Mucosa of rectum (tissue), 2 donors: ENCODE results near the gene MED17.
"Not testable (repeated sequence)": the region's sequence is repeated elsewhere in the genome, so short reads cannot be mapped to it uniquely, and the experiment has no call there.

Source experiments
- H3K27ac ChIP-seq, 2 donors: one replicate each; pipeline ENCODE4 v1.7.0; 2013; ENCODE audit warnings: inconsistent platforms in 2 of 2, low read depth in 2 of 2, low read length in 2 of 2
- H3K27me3 ChIP-seq, 2 donors: one replicate each; pipeline ENCODE4 v1.7.0; 2013; ENCODE audit warnings: low read length in 2 of 2; ENCODE audit not compliant: control insufficient read depth in 2 of 2, insufficient read depth in 2 of 2
- H3K36me3 ChIP-seq, 2 donors: one replicate each; pipeline ENCODE4 v1.7.0; 2013; ENCODE audit warnings: low read length in 2 of 2; ENCODE audit not compliant: control insufficient read depth in 2 of 2, insufficient read depth in 2 of 2
- H3K4me1 ChIP-seq, 2 donors: one replicate each; pipeline ENCODE4 v1.7.0; 2013; ENCODE audit warnings: low read length in 2 of 2, mild to moderate bottlenecking in 1 of 2; ENCODE audit not compliant: control insufficient read depth in 2 of 2, insufficient read depth in 2 of 2
- H3K4me3 ChIP-seq, 2 donors: one replicate each; pipeline ENCODE4 v1.7.0; 2013; ENCODE audit warnings: low read length in 2 of 2
- H3K9ac ChIP-seq, 2 donors: one replicate each; pipeline ENCODE4 v1.7.0; 2013; ENCODE audit warnings: low read length in 2 of 2, low read depth in 1 of 2, mild to moderate bottlenecking in 1 of 2
- H3K9me3 ChIP-seq, 2 donors: one replicate each; pipeline ENCODE4 v1.7.0; 2013; ENCODE audit warnings: low read length in 2 of 2; ENCODE audit not compliant: control insufficient read depth in 2 of 2
- donor health status: healthy.
- donor health status: Normal muscosa, but diverticular disease.

The MED17 gene

DNA sequence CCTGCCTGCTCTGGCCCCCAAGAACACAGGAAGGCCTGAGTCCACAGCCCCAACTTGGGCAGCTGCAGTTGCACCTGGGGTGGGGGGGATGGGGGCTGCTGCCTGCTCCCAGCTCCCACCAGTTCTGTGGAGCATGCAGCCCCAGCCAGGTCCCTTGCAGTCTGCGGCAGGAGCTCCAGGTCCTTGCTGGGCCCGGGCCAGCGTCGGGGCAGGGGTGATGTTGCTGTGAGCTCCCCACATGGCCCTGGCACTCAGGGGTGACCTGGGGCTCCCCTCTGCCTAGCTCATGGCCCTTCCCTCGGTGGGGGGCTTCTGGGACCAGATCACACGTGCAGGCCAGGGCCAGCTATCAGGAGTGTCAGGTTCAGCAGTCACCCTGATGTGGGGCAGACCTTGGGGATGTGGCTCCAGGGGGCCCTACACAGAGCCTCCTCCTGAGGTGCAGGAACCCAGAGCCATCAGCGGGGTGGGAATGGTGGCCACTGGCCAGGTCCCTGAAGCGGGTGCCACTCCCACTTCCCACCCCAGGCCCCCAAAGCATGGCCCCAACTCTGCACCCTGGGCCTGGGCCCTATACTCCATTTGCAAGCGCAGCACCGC lies 10.4 kb upstream of the MED17 start:
- H3K27me3 ChIP-seq = no peaks in the 10 kb centered on the region
- H3K4me1 ChIP-seq = no peaks in the 10 kb centered on the region
- H3K27ac ChIP-seq = no peak overlapping the region
- no peaks in the 10 kb centered on the region for H3K9me3 ChIP-seq
- H3K4me3 ChIP-seq = no peak overlapping the region
- H3K36me3 ChIP-seq = no peaks in the 10 kb centered on the region
- no peak overlapping the region for H3K9ac ChIP-seq

- not testable (repeated sequence) for H3K9me3 ChIP-seq, H3K9ac ChIP-seq, H3K27ac ChIP-seq, H3K4me3 ChIP-seq, H3K27me3 ChIP-seq, H3K36me3 ChIP-seq, H3K4me1 ChIP-seq
Measured at GRCh38 chr11:93774560-93774959, 9.5 kb upstream of the MED17 start.

GRCh38 chr11:93775289-93775688 lies 8.8 kb upstream of the MED17 start:
- H3K27me3 ChIP-seq = no peaks in the 10 kb centered on the region
- no peak overlapping the region for H3K4me3 ChIP-seq
- H3K36me3 ChIP-seq = no peaks in the 10 kb centered on the region
- no peak overlapping the region for H3K9ac ChIP-seq
- H3K4me1 ChIP-seq = no peaks in the 10 kb centered on the region
- no peak overlapping the region for H3K27ac ChIP-seq
- no peaks in the 10 kb centered on the region for H3K9me3 ChIP-seq

DNA sequence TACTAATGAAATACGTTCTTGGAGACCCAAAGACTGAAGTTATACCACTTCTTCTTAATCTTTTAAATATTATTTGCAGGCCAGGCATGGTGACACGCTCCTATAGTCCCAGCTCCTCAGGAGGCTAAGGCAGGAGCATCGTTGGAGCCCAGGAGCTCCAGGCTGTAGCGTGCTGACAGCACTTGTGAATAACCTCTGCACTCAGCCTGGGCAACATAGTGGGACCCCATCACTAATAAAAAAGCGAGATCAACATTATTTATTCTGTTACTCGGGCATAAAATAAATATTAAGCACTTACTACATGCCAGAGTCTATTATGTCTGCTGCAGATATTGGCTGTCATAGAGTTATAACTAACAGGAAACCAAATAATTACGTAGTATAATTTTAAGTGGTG lies 720 bp upstream of the MED17 start:
- peaks cover 21 to 22% of the 10 kb centered on the region in 2 donors for H3K4me1 ChIP-seq
- H3K36me3 ChIP-seq = peaks cover 0 to 5% of the 10 kb centered on the region in 2 donors
- peak overlapping the region in 1 of 2 donors; percentile 41 for H3K27ac ChIP-seq
- peak overlapping the region in 1 of 2 donors; percentile 99 for H3K9ac ChIP-seq
- peak overlapping the region; percentile 91 to 99 for H3K4me3 ChIP-seq
- no peaks in the 10 kb centered on the region for H3K9me3 ChIP-seq
- no peaks in the 10 kb centered on the region for H3K27me3 ChIP-seq

- Histone ChIP-seq H3K36me3 (peaks cover 3 to 8% of the 10 kb centered on the region in 2 donors), H3K9ac (peak overlapping the region; percentile 66 to 99), H3K27me3 (no peaks in the 10 kb centered on the region), H3K9me3 (no peaks in the 10 kb centered on the region), H3K27ac (peak overlapping the region; percentile 41 to 98), H3K4me3 (peak overlapping the region; percentile 91 to 99), H3K4me1 (peaks cover 21 to 22% of the 10 kb centered on the region in 2 donors)
Measured at GRCh38 chr11:93783765-93784144, 327 bp upstream of the MED17 start.

DNA sequence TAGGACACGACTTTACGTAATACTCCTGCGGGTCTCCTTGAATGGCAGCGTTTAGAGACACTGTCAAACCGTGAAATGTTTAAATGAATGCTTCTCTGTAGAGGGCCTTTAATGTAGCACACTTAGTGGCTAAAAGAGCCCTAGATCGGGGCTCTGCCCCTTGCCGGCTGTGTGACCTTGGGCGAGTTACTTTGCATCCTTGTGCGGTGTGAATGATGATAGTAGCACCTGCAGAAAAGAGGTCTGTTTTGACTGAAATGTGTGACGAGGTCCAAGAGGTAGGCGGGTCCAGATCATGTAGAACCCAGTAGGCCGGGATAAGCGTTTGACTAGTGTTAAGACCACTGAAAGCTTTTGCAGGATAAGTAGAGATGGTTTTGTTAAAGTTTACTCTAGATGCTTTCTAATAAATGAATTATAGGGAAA lies 866 bp downstream of the MED17 start:
- Histone ChIP-seq H3K4me3 (peak overlapping the region; percentile 91 to 99), H3K9ac (peak overlapping the region; percentile 96 to 99), H3K27ac (peak overlapping the region; percentile 97 to 98), H3K4me1 (peaks cover 21 to 22% of the 10 kb centered on the region in 2 donors), H3K36me3 (peaks cover 13 to 18% of the 10 kb centered on the region in 2 donors), H3K9me3 (no peaks in the 10 kb centered on the region), H3K27me3 (no peaks in the 10 kb centered on the region)

- Histone ChIP-seq H3K27ac (no peak overlapping the region), H3K9ac (no peak overlapping the region), H3K27me3 (no peaks in the 10 kb centered on the region), H3K36me3 (peaks cover 55 to 75% of the 10 kb centered on the region in 2 donors), H3K4me1 (peaks cover 2 to 4% of the 10 kb centered on the region in 2 donors), H3K9me3 (no peaks in the 10 kb centered on the region), H3K4me3 (no peak overlapping the region)
Measured at GRCh38 chr11:93791493-93791892, 7.4 kb downstream of the MED17 start.

- no peaks in the 10 kb centered on the region for H3K9me3 ChIP-seq
- no peak overlapping the region for H3K9ac ChIP-seq
- peaks cover 62 to 69% of the 10 kb centered on the region in 2 donors for H3K36me3 ChIP-seq
- H3K4me3 ChIP-seq = no peak overlapping the region
- no peak overlapping the region for H3K27ac ChIP-seq
- no peaks in the 10 kb centered on the region for H3K4me1 ChIP-seq
- H3K27me3 ChIP-seq = no peaks in the 10 kb centered on the region
Measured at GRCh38 chr11:93796441-93797231, 12.6 kb downstream of the MED17 start.

DNA sequence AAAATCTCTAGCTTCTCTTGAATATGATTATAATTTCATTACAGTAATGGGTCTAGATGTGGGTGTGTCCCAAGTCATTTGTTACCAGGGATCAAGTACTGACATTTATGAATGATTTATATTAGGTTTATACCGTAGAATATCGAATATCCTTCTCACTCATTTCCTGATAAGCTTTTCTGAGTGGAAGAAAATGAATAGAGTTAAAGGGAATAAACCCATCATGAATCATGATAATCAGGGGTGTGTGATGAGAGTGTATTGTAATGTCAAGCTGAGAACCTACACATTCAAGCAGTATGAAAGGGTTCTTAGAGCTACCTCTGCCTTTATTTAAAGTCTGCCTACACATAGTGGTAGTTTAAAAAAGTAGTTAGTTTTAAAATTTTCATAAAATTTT lies 17.3 kb downstream of the MED17 start:
- H3K4me1 ChIP-seq = no peaks in the 10 kb centered on the region
- H3K4me3 ChIP-seq = no peak overlapping the region
- H3K9ac ChIP-seq = no peak overlapping the region
- H3K27me3 ChIP-seq = no peaks in the 10 kb centered on the region
- no peaks in the 10 kb centered on the region for H3K9me3 ChIP-seq
- H3K36me3 ChIP-seq = peaks cover 66 to 69% of the 10 kb centered on the region in 2 donors
- H3K27ac ChIP-seq = no peak overlapping the region

GRCh38 chr11:93804879-93805278 lies 20.8 kb downstream of the MED17 start:
- H3K36me3 ChIP-seq = peaks cover 62 to 71% of the 10 kb centered on the region in 2 donors
- no peak overlapping the region for H3K9ac ChIP-seq
- H3K4me1 ChIP-seq = no peaks in the 10 kb centered on the region
- H3K9me3 ChIP-seq = no peaks in the 10 kb centered on the region
- no peak overlapping the region for H3K27ac ChIP-seq
- no peaks in the 10 kb centered on the region for H3K27me3 ChIP-seq
- H3K4me3 ChIP-seq = no peak overlapping the region
